ENCODE data around the gene CCDC69.

DNA sequence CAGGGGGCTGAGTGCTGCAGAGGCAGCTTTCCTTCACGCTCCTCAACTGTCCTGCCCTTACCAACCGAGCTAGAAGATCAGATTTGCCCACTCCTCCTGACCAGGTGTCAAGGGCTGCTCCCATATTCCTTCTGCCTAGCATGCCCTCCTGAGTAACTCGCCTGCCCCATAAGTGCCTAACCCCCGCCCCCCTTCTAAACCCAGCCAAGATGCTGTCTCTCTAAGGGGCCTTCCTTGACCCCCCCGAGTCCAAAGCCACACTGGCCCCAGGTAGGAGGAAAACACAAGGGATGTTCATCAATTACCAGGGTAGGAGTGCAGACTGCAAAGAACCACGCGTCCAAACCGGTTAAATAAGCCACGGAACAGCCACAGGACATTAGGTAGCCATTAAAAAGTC, 4.8 kb downstream of the CCDC69 start:
- TF ChIP-seq, protein P1, sequence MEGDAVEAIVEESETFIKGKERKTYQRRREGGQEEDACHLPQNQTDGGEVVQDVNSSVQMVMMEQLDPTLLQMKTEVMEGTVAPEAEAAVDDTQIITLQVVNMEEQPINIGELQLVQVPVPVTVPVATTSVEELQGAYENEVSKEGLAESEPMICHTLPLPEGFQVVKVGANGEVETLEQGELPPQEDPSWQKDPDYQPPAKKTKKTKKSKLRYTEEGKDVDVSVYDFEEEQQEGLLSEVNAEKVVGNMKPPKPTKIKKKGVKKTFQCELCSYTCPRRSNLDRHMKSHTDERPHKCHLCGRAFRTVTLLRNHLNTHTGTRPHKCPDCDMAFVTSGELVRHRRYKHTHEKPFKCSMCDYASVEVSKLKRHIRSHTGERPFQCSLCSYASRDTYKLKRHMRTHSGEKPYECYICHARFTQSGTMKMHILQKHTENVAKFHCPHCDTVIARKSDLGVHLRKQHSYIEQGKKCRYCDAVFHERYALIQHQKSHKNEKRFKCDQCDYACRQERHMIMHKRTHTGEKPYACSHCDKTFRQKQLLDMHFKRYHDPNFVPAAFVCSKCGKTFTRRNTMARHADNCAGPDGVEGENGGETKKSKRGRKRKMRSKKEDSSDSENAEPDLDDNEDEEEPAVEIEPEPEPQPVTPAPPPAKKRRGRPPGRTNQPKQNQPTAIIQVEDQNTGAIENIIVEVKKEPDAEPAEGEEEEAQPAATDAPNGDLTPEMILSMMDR (IDR thresholded peaks at IDR 0.05; ENCODE audit: low read length), result no peak
- no peak for TF ChIP-seq EZH2 (IDR thresholded peaks at IDR 0.05; ENCODE audit: borderline replicate concordance, low read length)

All from OCI-LY1 (cell line).